ENCODE data around the gene ADAMTS13.

DNA sequence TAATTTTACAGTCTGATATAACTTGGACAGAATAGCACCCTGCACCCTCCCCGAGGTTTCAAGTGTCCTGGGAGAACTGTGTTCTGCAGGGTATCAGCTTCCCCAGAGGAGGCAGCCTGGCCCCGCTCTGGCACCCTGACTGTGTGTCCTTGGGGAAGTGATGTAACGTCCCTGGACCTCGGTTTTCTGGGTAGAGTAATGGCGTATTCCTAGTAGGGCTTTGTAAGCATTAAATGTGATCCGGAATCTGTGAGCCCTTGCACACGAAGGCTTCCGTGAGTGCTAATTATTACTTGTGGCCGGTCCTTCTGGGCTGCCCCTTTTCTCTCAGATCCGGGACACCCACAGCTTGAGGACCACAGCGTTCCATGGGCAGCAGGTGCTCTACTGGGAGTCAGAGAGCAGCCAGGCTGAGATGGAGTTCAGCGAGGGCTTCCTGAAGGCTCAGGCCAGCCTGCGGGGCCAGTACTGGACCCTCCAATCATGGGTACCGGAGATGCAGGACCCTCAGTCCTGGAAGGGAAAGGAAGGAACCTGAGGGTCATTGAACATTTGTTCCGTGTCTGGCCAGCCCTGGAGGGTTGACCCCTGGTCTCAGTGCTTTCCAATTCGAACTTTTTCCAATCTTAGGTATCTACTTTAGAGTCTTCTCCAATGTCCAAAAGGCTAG, 36.6 kb downstream of the ADAMTS13 start:
- TF ChIP-seq, protein P1, sequence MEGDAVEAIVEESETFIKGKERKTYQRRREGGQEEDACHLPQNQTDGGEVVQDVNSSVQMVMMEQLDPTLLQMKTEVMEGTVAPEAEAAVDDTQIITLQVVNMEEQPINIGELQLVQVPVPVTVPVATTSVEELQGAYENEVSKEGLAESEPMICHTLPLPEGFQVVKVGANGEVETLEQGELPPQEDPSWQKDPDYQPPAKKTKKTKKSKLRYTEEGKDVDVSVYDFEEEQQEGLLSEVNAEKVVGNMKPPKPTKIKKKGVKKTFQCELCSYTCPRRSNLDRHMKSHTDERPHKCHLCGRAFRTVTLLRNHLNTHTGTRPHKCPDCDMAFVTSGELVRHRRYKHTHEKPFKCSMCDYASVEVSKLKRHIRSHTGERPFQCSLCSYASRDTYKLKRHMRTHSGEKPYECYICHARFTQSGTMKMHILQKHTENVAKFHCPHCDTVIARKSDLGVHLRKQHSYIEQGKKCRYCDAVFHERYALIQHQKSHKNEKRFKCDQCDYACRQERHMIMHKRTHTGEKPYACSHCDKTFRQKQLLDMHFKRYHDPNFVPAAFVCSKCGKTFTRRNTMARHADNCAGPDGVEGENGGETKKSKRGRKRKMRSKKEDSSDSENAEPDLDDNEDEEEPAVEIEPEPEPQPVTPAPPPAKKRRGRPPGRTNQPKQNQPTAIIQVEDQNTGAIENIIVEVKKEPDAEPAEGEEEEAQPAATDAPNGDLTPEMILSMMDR (IDR thresholded peaks at IDR 0.05; ENCODE audit: insufficient read depth, low read length, poor library complexity, severe bottlenecking): no peak
- no peak for TF ChIP-seq EZH2phosphoT487 (conservative IDR thresholded peaks at IDR 0.05; ENCODE audit: low read length)
